ENCODE measurements around the gene THRB.
"Not testable (repeated sequence)": the region's sequence is repeated elsewhere in the genome, so short reads cannot be mapped to it uniquely, and the experiment has no call there.

THRB gene

GRCh38 chr3:24434651-24435050 is 60.0 kb downstream of the THRB start:
- Histone ChIP-seq H3K4me3 (ENCODE audit: insufficient read length, low read depth) (no peak overlapping the region), H3K9me3 (ENCODE audit: insufficient read depth, low read length) (peaks cover 10% of the 10 kb centered on the region; the same call in 1 of the 2 replicates), H3K9ac (ENCODE audit: insufficient read length, low read depth) (no peak overlapping the region), H3K4me1 (ENCODE audit: insufficient read depth, insufficient read length) (no peaks in the 10 kb centered on the region), H3K27me3 (ENCODE audit: insufficient read depth, insufficient read length) (no peaks in the 10 kb centered on the region), H3K36me3 (ENCODE audit: insufficient read depth, insufficient read length, low read length) (no peaks in the 10 kb centered on the region)
- DNase-seq (ENCODE audit: low read depth, low spot score), result no peak
- TF ChIP-seq SUZ12 (IDR thresholded peaks at IDR 0.05; ENCODE audit: extremely low read depth, insufficient read depth, insufficient read length) (no peak), ZNF274 (IDR thresholded peaks at IDR 0.05; ENCODE audit: low read depth, low read length) (no peak), YY1 (IDR thresholded peaks at IDR 0.05; ENCODE audit: insufficient read depth, insufficient read length) (no peak)

GRCh38 chr3:24433838-24434591 is 60.6 kb downstream of the THRB start:
- no peak overlapping the region for H3K9ac ChIP-seq (ENCODE audit: insufficient read length, low read depth)
- no peaks in the 10 kb centered on the region for H3K27me3 ChIP-seq (ENCODE audit: insufficient read depth, insufficient read length)
- DNase-seq (ENCODE audit: low read depth, low spot score), result no peak
- H3K4me1 ChIP-seq (ENCODE audit: insufficient read depth, insufficient read length), result no peaks in the 10 kb centered on the region
- peaks cover 11% of the 10 kb centered on the region; the same call in 1 of the 2 replicates for H3K9me3 ChIP-seq (ENCODE audit: insufficient read depth, low read length)
- H3K4me3 ChIP-seq (ENCODE audit: insufficient read length, low read depth), result no peak overlapping the region
- H3K36me3 ChIP-seq (ENCODE audit: insufficient read depth, insufficient read length, low read length), result no peaks in the 10 kb centered on the region
- TF ChIP-seq YY1 (IDR thresholded peaks at IDR 0.05; ENCODE audit: insufficient read depth, insufficient read length), result no peak
- TF ChIP-seq SUZ12 (IDR thresholded peaks at IDR 0.05; ENCODE audit: extremely low read depth, insufficient read depth, insufficient read length), result no peak
- no peak for TF ChIP-seq ZNF274 (IDR thresholded peaks at IDR 0.05; ENCODE audit: low read depth, low read length)

- no peak for DNase-seq (ENCODE audit: low read depth, low spot score)
- TF ChIP-seq SUZ12 (IDR thresholded peaks at IDR 0.05; ENCODE audit: extremely low read depth, insufficient read depth, insufficient read length), result no peak
- TF ChIP-seq ZNF274 (IDR thresholded peaks at IDR 0.05; ENCODE audit: low read depth, low read length), result no peak
- no peak for TF ChIP-seq YY1 (IDR thresholded peaks at IDR 0.05; ENCODE audit: insufficient read depth, insufficient read length)
Observed at GRCh38 chr3:24432989-24433388, 61.7 kb downstream of the THRB start.

DNA sequence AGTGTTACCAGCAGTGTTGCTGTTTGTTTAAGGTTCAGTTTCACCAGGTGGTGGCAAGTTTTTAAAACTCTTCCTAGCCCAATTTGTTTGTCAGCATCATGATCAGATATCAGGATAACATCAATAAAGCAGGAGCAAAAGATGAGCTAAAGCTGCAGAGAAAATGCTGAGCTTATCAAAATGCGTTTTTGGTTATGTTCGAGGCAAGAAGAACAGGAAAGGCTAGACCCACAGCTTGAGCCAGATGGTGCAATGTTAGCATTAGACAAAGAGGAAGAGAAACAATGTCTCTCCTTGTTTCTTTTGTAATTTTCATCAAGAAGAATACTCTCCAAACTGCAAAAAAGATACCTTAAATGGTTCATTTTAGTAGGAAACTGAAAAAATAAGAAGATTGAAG is 66.2 kb downstream of the THRB start:
- no peak for DNase-seq (ENCODE audit: low read depth, low spot score)
- Histone ChIP-seq H3K9ac (ENCODE audit: insufficient read length, low read depth) (no peak overlapping the region), H3K36me3 (ENCODE audit: insufficient read depth, insufficient read length, low read length) (no peaks in the 10 kb centered on the region), H3K4me3 (ENCODE audit: insufficient read length, low read depth) (no peak overlapping the region), H3K4me1 (ENCODE audit: insufficient read depth, insufficient read length) (no peaks in the 10 kb centered on the region), H3K27me3 (ENCODE audit: insufficient read depth, insufficient read length) (no peaks in the 10 kb centered on the region), H3K9me3 (ENCODE audit: insufficient read depth, low read length) (peaks cover 11% of the 10 kb centered on the region; the same call in 1 of the 2 replicates)
- TF ChIP-seq YY1 (IDR thresholded peaks at IDR 0.05; ENCODE audit: insufficient read depth, insufficient read length) (no peak), SUZ12 (IDR thresholded peaks at IDR 0.05; ENCODE audit: extremely low read depth, insufficient read depth, insufficient read length) (no peak)

More at GRCh38 chr3:24432989-24433388, 61.7 kb downstream of the THRB start:
- no peak overlapping the region for H3K4me3 ChIP-seq (ENCODE audit: insufficient read length, low read depth)
- H3K4me1 ChIP-seq (ENCODE audit: insufficient read depth, insufficient read length), result no peaks in the 10 kb centered on the region
- H3K9me3 ChIP-seq (ENCODE audit: insufficient read depth, low read length), result peaks cover 11% of the 10 kb centered on the region; the same call in 1 of the 2 replicates
- H3K36me3 ChIP-seq (ENCODE audit: insufficient read depth, insufficient read length, low read length), result no peaks in the 10 kb centered on the region
- H3K9ac ChIP-seq (ENCODE audit: insufficient read length, low read depth), result no peak overlapping the region
- no peaks in the 10 kb centered on the region for H3K27me3 ChIP-seq (ENCODE audit: insufficient read depth, insufficient read length)

- Histone ChIP-seq H3K4me3 (ENCODE audit: insufficient read length, low read depth) (no peak overlapping the region), H3K4me1 (ENCODE audit: insufficient read depth, insufficient read length) (no peaks in the 10 kb centered on the region), H3K9me3 (ENCODE audit: insufficient read depth, low read length) (peaks cover 11% of the 10 kb centered on the region; the same call in 1 of the 2 replicates), H3K27me3 (ENCODE audit: insufficient read depth, insufficient read length) (no peaks in the 10 kb centered on the region), H3K36me3 (ENCODE audit: insufficient read depth, insufficient read length, low read length) (no peaks in the 10 kb centered on the region), H3K9ac (ENCODE audit: insufficient read length, low read depth) (no peak overlapping the region)
- DNase-seq (ENCODE audit: low read depth, low spot score), result no peak
- TF ChIP-seq YY1 (IDR thresholded peaks at IDR 0.05; ENCODE audit: insufficient read depth, insufficient read length) (no peak), ZNF274 (IDR thresholded peaks at IDR 0.05; ENCODE audit: low read depth, low read length) (no peak), SUZ12 (IDR thresholded peaks at IDR 0.05; ENCODE audit: extremely low read depth, insufficient read depth, insufficient read length) (no peak)
Observed at GRCh38 chr3:24426896-24427295, 67.8 kb downstream of the THRB start.

DNA sequence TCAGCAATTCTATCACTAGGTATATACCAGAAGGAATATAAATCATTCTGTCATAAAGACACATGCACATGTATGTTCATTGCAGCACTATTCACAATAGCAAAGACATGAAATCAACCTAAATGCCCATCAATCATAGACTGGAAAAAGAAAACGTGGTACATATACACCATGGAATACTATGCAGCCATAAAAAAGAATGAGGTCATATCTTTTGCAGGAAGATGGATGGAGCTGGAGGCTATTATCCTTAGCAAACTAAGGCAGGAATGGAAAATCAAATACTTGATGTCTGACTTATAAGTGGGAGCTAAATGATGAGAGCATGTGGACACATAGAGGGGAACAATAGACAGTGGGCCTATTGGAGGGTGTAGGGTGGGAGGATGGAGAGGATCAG is 73.8 kb downstream of the THRB start:
- H3K9me3 ChIP-seq (ENCODE audit: insufficient read depth, low read length); H3K4me3 ChIP-seq (ENCODE audit: insufficient read length, low read depth); H3K4me1 ChIP-seq (ENCODE audit: insufficient read depth, insufficient read length); H3K27me3 ChIP-seq (ENCODE audit: insufficient read depth, insufficient read length); H3K36me3 ChIP-seq (ENCODE audit: insufficient read depth, insufficient read length, low read length); DNase-seq (ENCODE audit: low read depth, low spot score); H3K9ac ChIP-seq (ENCODE audit: insufficient read length, low read depth): not testable (repeated sequence)

DNA sequence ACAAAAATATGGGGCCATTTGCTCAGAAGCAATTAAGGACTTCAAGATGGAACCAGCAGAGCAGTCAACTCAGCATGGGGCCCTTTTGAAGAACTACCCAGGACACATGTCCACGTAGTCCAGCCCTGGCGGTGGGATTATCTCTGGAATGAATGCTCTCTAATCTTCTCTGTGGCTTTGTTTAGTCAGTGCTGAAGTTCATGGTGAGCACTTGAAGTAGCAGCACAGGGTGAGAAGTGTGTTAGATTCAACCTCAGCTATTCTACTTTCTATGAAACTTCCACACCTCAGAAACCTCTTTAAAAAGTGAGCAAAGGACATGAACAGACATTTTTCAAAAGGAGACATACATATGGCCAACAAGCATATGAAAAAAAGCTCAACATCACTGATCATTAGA is 74.4 kb downstream of the THRB start:
- no peak for DNase-seq (ENCODE audit: low read depth, low spot score)
- no peak overlapping the region for H3K4me3 ChIP-seq (ENCODE audit: insufficient read length, low read depth)
- no peak overlapping the region for H3K9ac ChIP-seq (ENCODE audit: insufficient read length, low read depth)
- H3K4me1 ChIP-seq (ENCODE audit: insufficient read depth, insufficient read length), result no peaks in the 10 kb centered on the region
- no peaks in the 10 kb centered on the region for H3K36me3 ChIP-seq (ENCODE audit: insufficient read depth, insufficient read length, low read length)
- TF ChIP-seq SUZ12 (IDR thresholded peaks at IDR 0.05; ENCODE audit: extremely low read depth, insufficient read depth, insufficient read length) (no peak), ZNF274 (IDR thresholded peaks at IDR 0.05; ENCODE audit: low read depth, low read length) (no peak), YY1 (IDR thresholded peaks at IDR 0.05; ENCODE audit: insufficient read depth, insufficient read length) (no peak)
- no peaks in the 10 kb centered on the region for H3K9me3 ChIP-seq (ENCODE audit: insufficient read depth, low read length)
- H3K27me3 ChIP-seq (ENCODE audit: insufficient read depth, insufficient read length), result no peaks in the 10 kb centered on the region

Measured in NT2/D1 (cell line).